ENCODE results near the gene TMEM119.

DNA sequence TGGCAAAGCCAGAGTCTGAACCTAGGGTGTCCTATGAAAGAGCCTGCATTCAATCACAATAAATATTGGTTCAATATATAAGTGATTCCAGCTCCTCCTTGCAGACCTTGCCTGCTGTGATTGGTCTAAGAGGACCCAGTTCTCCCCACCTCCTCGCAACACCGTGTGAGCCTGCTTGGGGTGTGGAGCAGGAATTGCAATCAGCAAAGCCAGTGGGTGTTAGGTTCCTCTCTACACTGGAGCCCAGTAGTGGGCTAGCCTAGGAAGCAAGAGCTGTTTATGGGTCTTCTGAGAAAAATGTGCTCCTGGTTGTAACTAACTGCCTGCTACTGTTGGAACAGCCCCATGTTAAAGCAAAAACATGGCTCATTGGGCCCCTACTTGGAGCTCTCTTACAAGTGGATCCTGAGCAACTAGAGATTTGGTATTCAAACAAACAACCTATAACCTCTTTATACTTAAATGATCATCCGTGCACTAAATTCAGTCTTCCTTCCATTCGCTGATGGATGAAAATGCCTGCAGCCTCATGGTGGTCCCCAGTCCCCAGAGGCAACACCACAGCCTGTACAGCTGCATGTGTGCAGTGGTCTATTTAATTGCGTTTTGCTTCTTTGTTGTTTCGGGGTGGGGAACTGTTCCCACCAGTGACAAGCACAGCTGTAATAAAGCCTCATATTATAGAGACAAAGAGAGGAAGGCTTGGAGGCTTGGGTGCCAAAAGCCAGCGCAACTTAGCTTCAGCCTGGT is 39.5 kb upstream of the TMEM119 start:
- TF ChIP-seq, protein P1, sequence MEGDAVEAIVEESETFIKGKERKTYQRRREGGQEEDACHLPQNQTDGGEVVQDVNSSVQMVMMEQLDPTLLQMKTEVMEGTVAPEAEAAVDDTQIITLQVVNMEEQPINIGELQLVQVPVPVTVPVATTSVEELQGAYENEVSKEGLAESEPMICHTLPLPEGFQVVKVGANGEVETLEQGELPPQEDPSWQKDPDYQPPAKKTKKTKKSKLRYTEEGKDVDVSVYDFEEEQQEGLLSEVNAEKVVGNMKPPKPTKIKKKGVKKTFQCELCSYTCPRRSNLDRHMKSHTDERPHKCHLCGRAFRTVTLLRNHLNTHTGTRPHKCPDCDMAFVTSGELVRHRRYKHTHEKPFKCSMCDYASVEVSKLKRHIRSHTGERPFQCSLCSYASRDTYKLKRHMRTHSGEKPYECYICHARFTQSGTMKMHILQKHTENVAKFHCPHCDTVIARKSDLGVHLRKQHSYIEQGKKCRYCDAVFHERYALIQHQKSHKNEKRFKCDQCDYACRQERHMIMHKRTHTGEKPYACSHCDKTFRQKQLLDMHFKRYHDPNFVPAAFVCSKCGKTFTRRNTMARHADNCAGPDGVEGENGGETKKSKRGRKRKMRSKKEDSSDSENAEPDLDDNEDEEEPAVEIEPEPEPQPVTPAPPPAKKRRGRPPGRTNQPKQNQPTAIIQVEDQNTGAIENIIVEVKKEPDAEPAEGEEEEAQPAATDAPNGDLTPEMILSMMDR (IDR thresholded peaks at IDR 0.05; ENCODE audit: insufficient read depth, low read length): no peak
- TF ChIP-seq POLR2AphosphoS5 (IDR thresholded peaks at IDR 0.05; ENCODE audit: low read depth): no peak
- TF ChIP-seq GABPA (IDR thresholded peaks at IDR 0.05; ENCODE audit: low read depth): no peak
- TF ChIP-seq, protein P2, sequence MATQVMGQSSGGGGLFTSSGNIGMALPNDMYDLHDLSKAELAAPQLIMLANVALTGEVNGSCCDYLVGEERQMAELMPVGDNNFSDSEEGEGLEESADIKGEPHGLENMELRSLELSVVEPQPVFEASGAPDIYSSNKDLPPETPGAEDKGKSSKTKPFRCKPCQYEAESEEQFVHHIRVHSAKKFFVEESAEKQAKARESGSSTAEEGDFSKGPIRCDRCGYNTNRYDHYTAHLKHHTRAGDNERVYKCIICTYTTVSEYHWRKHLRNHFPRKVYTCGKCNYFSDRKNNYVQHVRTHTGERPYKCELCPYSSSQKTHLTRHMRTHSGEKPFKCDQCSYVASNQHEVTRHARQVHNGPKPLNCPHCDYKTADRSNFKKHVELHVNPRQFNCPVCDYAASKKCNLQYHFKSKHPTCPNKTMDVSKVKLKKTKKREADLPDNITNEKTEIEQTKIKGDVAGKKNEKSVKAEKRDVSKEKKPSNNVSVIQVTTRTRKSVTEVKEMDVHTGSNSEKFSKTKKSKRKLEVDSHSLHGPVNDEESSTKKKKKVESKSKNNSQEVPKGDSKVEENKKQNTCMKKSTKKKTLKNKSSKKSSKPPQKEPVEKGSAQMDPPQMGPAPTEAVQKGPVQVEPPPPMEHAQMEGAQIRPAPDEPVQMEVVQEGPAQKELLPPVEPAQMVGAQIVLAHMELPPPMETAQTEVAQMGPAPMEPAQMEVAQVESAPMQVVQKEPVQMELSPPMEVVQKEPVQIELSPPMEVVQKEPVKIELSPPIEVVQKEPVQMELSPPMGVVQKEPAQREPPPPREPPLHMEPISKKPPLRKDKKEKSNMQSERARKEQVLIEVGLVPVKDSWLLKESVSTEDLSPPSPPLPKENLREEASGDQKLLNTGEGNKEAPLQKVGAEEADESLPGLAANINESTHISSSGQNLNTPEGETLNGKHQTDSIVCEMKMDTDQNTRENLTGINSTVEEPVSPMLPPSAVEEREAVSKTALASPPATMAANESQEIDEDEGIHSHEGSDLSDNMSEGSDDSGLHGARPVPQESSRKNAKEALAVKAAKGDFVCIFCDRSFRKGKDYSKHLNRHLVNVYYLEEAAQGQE (IDR thresholded peaks at IDR 0.05; ENCODE audit: insufficient replicate concordance, low read depth): no peak
